Activated CD4-positive, alpha-beta T cell treated with anti-CD3 and anti-CD28 coated beads, Interleukin-2, amount 10 ng/mL, durations not matched to agents 24 days and 14 days (primary cell): Measurements from ENCODE around the gene KCTD5. TPM values are rescaled to one million over a fixed set of nuclear protein-coding genes. Genes with fewer than 3 reads are reported as not detected.
A peak's percentile ranks its signal among the peaks of the same experiment; 100 is the strongest.

ENCODE experiments used
- DNase-seq: peaks from one replicate; pipeline ENCODE4 v3.0.0; 2022
- H3K27ac Mint-ChIP-seq: one replicate; pipeline ENCODE4 v1.8.0; 2022; ENCODE audit warnings: mild to moderate bottlenecking, mixed read lengths
- H3K27me3 Mint-ChIP-seq: one replicate; pipeline ENCODE4 v1.8.0; 2022; ENCODE audit warnings: mixed read lengths
- H3K36me3 Mint-ChIP-seq: one replicate; pipeline ENCODE4 v1.8.0; 2022; ENCODE audit warnings: low read depth, mild to moderate bottlenecking, mixed read lengths
- H3K4me1 Mint-ChIP-seq: one replicate; pipeline ENCODE4 v1.8.0; 2021; ENCODE audit warnings: mixed read lengths
- H3K4me3 Mint-ChIP-seq: one replicate; pipeline ENCODE4 v1.8.0; 2022; ENCODE audit warnings: mild to moderate bottlenecking, moderate library complexity, mixed read lengths
- H3K9me3 Mint-ChIP-seq: one replicate; pipeline ENCODE4 v1.8.0; 2021; ENCODE audit warnings: mixed read lengths
- intact Hi-C: fragments of 100-400 bp; cut with micrococcal nuclease; formaldehyde crosslinking; loops from one replicate; pipeline ENCODE4 v1.15.1; 2023
- total RNA-seq: library from RNA; stranded (reverse); gene quantifications from 2 replicates; pipeline ENCODE4 v1.2.3, GENCODE V29; 2022

The KCTD5 gene
- total RNA-seq, 1 donor from 2014 or later: 54.4 TPM

GRCh38 chr16:2744711-2745110 is 62.4 kb downstream of the KCTD5 start:
- H3K9me3 Mint-ChIP-seq: no peaks in the 10 kb centered on the region
- DNase-seq: no peak
- intact Hi-C loops: no loop called here
- peaks cover 2% of the 10 kb centered on the region for H3K36me3 Mint-ChIP-seq
- H3K4me3 Mint-ChIP-seq: no peak overlapping the region
- H3K27ac Mint-ChIP-seq: no peak overlapping the region
- no peaks in the 10 kb centered on the region for H3K27me3 Mint-ChIP-seq
- H3K4me1 Mint-ChIP-seq: peaks cover 3% of the 10 kb centered on the region

DNA sequence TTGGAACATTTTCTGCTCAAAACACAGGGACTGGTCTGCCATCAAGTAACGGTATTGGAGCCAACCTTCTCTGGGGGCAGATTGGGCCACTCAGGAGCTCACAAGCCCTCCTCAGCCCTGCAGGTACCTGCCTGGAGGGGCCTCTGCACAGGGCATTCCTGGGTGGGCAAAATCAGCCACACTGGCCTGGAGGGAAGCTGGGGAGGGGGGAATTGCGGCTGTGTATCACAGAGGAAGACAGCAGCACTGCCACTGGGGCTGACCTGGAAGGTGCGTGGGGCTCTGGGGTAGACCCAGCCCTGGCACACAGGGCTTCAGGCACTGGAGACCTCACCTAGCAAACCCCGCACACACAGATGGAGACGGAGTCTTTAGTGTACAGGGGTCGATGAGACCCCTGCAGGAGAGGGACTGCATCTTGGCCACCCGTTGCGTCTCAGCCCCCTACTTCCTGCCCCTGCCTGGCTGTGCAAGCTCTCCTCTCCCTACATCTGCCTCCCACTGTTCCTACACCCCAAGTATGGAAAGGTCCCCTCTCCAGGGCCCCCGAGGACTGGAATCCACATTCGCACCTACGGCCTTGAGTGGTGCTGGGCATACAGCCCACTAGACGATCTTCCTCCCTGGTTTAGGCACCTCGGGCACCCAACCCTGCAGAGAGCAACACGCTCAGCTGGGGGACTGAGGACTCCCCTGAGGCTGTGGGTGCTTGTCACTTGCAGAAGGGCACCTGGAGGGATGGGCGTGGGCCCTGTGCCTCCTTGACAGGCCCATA is 63.0 kb downstream of the KCTD5 start:
- intact Hi-C loops: no loop called here
- H3K27ac Mint-ChIP-seq: no peak overlapping the region
- no peak overlapping the region for H3K4me3 Mint-ChIP-seq
- H3K9me3 Mint-ChIP-seq: no peaks in the 10 kb centered on the region
- H3K4me1 Mint-ChIP-seq: peaks cover 7% of the 10 kb centered on the region
- H3K27me3 Mint-ChIP-seq: no peaks in the 10 kb centered on the region
- no peak for DNase-seq
- H3K36me3 Mint-ChIP-seq: peaks cover 4% of the 10 kb centered on the region

DNA sequence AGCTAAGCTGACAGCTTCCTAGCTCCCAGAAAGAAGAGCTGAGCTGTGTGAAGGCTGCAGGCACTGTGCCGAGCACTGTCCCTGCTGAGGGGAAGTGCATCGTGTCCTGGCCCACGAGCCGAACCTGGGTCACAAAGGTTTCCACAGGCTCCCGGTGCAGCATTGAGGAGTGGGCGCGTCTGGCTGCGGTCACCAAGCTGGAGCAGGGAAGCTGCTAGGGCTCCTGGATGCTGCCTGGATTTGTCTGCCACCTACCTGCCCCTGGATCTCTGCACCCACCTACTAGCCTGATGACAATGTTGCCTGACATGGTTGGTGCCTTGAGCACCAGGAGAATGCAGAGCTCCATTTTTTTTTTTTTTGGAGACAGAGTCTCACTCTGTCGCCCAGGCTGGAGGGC is 63.6 kb downstream of the KCTD5 start:
- Mint-ChIP-seq H3K4me3 (no peak overlapping the region), H3K27ac (no peak overlapping the region), H3K36me3 (peaks cover 8% of the 10 kb centered on the region), H3K4me1 (peaks cover 11% of the 10 kb centered on the region), H3K9me3 (no peaks in the 10 kb centered on the region), H3K27me3 (no peaks in the 10 kb centered on the region)
- DNase-seq: no peak
- intact Hi-C loops: no loop called here

GRCh38 chr16:2748757-2749455 is 66.6 kb downstream of the KCTD5 start:
- intact Hi-C loops: no loop called here
- Mint-ChIP-seq H3K27ac (no peak overlapping the region), H3K36me3 (peaks cover 23% of the 10 kb centered on the region)

GRCh38 chr16:2749476-2749875 is 67.2 kb downstream of the KCTD5 start:
- peaks cover 4% of the 10 kb centered on the region for H3K9me3 Mint-ChIP-seq
- H3K36me3 Mint-ChIP-seq: peaks cover 28% of the 10 kb centered on the region
- peaks cover 29% of the 10 kb centered on the region for H3K4me1 Mint-ChIP-seq
- peak overlapping the region; percentile 21 for H3K4me3 Mint-ChIP-seq
- intact Hi-C loops: no loop called here
- no peak for DNase-seq
- no peak overlapping the region for H3K27ac Mint-ChIP-seq
- H3K27me3 Mint-ChIP-seq: no peaks in the 10 kb centered on the region

More at GRCh38 chr16:2748757-2749455, 66.6 kb downstream of the KCTD5 start:
- Mint-ChIP-seq H3K9me3 (peaks cover 4% of the 10 kb centered on the region), H3K27me3 (no peaks in the 10 kb centered on the region), H3K4me1 (peaks cover 23% of the 10 kb centered on the region), H3K4me3 (no peak overlapping the region)
- DNase-seq: no peak

DNA sequence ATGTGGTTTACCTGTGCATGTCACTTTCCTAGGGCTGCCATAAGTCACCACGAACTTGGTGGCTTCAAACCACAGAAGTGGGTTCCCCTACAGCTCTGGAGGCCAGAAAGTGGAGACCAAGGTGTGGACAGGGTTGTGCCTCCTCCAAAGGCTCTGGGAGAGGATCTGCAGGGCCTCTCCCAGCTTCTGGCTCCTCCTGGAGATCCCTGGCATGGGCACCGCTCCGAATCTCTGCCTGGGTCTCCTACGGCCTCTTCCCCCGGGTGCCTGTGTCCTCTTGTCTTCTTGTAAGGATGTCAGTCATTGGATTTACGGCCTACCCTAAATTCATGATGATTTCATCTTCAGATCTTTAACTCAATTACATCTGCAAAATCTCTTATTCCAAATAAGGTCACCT is 67.6 kb downstream of the KCTD5 start:
- Mint-ChIP-seq H3K4me3 (no peak overlapping the region), H3K27ac (peak overlapping the region; percentile 99), H3K27me3 (no peaks in the 10 kb centered on the region), H3K4me1 (peaks cover 33% of the 10 kb centered on the region), H3K36me3 (peaks cover 33% of the 10 kb centered on the region), H3K9me3 (peaks cover 4% of the 10 kb centered on the region)
- intact Hi-C loops: loop anchor here (5.0 kb wide), 1 partner anchor 593 kb away; the partner anchor contains the start of gene TRAF7
- DNase-seq: no peak

DNA sequence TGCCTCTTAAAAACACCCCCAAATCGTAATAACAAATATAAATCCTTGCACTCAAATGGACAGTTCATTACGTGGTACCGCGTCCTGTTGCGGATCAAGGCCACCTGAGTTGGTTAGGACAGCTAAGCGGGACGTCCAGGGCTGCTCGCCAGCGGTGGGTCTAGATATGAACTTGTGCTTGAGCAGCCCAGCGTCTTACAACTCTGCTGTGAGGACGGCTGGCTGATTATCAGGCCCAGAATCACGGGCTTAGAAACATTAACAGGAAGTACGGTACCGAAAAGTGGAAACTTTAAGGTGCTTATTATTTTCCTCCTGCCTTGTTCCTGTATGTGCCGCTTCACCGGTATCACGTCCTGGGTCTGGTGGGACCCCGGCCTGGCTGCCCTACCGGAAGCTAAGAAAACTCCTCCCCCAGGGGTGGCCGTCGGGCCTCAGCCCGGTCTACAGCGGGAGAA is 69.3 kb downstream of the KCTD5 start:
- Mint-ChIP-seq H3K4me3 (peak overlapping the region; percentile 90), H3K36me3 (peaks cover 48% of the 10 kb centered on the region), H3K4me1 (peaks cover 48% of the 10 kb centered on the region), H3K27me3 (no peaks in the 10 kb centered on the region), H3K27ac (peak overlapping the region; percentile 99), H3K9me3 (peaks cover 4% of the 10 kb centered on the region)
- intact Hi-C loops: loop anchor here (1.0 to 5.0 kb wide), 4 partner anchors 26 to 594 kb away; partner anchors contain the start of genes ELOB, KCTD5 and TRAF7
- no peak for DNase-seq

GRCh38 chr16:2752035-2752849 is 69.9 kb downstream of the KCTD5 start, which contains the start of gene SRRM2:
SRRM2 (plus strand) TSS chr16:2752638; CDS start chr16:2756365, 3,727 bp downstream.
- Mint-ChIP-seq H3K27me3 (no peaks in the 10 kb centered on the region), H3K4me3 (peak within 1 kb of the TSS; percentile 90), H3K9me3 (peaks cover 4% of the 10 kb centered on the region), H3K36me3 (peaks cover 54% of the 10 kb centered on the region), H3K4me1 (peaks cover 53% of the 10 kb centered on the region), H3K27ac (peak within 1 kb of the TSS; percentile 99)
- intact Hi-C loops: loop anchor here (1.0 to 5.0 kb wide), 4 partner anchors 25 to 595 kb away; partner anchors contain the start of genes ELOB, KCTD5 and TRAF7
- peak; percentile 99 for DNase-seq

DNA sequence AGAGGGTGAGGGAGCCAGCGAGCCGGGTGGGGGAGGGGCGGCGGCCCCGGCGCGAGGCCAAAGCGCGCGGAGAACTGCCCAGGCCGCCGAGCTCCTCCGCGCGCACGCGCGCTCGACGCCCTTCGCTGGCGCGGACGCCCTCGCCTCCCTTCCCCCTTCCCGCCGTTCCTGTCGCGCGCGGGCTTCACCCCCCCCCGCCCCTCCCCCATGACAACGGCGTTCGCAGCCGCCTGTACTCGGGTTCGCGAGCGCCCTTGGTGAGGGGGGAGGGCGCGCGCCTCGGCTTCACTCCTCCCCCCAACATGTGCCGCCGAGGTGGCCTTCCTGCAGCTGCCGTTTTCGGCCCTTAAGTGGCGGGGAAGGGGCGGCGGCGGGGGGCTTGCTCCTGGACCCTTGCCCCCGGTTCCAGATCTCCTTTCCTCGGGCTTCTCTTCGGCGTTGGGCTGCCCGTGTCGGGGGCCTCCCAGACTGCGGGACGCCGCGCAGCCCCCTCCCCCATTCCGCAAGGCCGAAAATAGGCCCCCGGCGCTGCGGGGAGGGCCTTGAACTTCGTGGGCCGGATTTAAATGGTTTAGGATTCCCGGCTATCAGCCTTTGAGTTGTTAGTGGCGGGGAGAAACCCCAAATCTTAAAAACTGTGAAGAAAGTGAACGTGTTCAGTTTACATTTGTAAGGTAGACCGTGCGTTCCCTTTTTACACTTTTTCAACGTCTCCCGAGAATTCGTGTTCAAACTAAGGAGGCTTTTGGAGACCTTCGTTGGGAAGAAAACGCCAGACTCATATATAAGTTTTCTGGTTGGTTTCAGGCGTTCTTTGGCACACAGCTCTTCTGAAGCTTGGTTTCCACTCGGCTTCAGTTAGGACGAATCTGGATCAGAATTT is 70.8 kb downstream of the KCTD5 start:
- Mint-ChIP-seq H3K4me3 (peak overlapping the region; percentile 90), H3K4me1 (peaks cover 57% of the 10 kb centered on the region), H3K27ac (peak overlapping the region; percentile 99), H3K27me3 (no peaks in the 10 kb centered on the region), H3K9me3 (peaks cover 4% of the 10 kb centered on the region), H3K36me3 (peaks cover 62% of the 10 kb centered on the region)
- intact Hi-C loops: loop anchor here (1.0 to 5.0 kb wide), 4 partner anchors 24 to 596 kb away; partner anchors contain the start of genes ELOB, KCTD5 and TRAF7
- DNase-seq: peak; percentile 64

- intact Hi-C loops: loop anchor here (5.0 kb wide), 1 partner anchor 596 kb away; the partner anchor contains the start of gene TRAF7
- no peak for DNase-seq
- H3K4me1 Mint-ChIP-seq: peaks cover 58% of the 10 kb centered on the region
- H3K4me3 Mint-ChIP-seq: peak overlapping the region; percentile 90
- H3K9me3 Mint-ChIP-seq: peaks cover 4% of the 10 kb centered on the region
- no peaks in the 10 kb centered on the region for H3K27me3 Mint-ChIP-seq
- H3K36me3 Mint-ChIP-seq: peaks cover 68% of the 10 kb centered on the region
- H3K27ac Mint-ChIP-seq: peak overlapping the region; percentile 93
Measured at GRCh38 chr16:2753733-2754020, 71.4 kb downstream of the KCTD5 start.

DNA sequence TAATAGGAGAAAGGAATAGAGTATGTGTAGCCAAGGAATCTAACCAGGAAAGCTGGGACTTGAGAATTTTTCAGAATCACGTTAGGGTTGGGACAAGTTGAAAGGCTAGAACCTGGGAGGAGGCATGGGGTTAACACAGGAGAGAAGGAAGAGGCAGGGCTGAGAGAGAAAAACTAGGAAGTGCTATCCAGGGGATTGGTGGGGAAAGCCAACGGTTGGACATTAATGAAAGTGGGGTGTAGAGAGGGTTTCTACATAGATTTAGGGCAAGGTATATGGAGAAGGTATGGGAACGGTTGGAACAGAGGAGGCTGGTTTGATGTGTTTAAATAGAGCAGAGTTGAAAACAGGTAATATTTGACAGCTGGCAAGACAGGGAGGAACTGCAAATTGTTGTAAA is 72.8 kb downstream of the KCTD5 start:
- peaks cover 60% of the 10 kb centered on the region for H3K4me1 Mint-ChIP-seq
- H3K27ac Mint-ChIP-seq: peak overlapping the region; percentile 93
- peaks cover 4% of the 10 kb centered on the region for H3K9me3 Mint-ChIP-seq
- H3K4me3 Mint-ChIP-seq: peak overlapping the region; percentile 90
- H3K36me3 Mint-ChIP-seq: peaks cover 77% of the 10 kb centered on the region
- intact Hi-C loops: no loop called here
- no peaks in the 10 kb centered on the region for H3K27me3 Mint-ChIP-seq
- DNase-seq: no peak

GRCh38 chr16:2756288-2757015 is 74.1 kb downstream of the KCTD5 start:
- peaks cover 82% of the 10 kb centered on the region for H3K36me3 Mint-ChIP-seq
- no peaks in the 10 kb centered on the region for H3K27me3 Mint-ChIP-seq
- intact Hi-C loops: no loop called here
- DNase-seq: no peak
- peak overlapping the region; percentile 90 for H3K4me3 Mint-ChIP-seq
- H3K4me1 Mint-ChIP-seq: peaks cover 57% of the 10 kb centered on the region
- H3K9me3 Mint-ChIP-seq: peaks cover under 1% of the 10 kb centered on the region
- H3K27ac Mint-ChIP-seq: peak overlapping the region; percentile 55
